Measurements from ENCODE around the gene SH3BP5L.
A peak's percentile ranks its signal among the peaks of the same experiment; 100 is the strongest.
"Not testable (repeated sequence)": the region's sequence is repeated elsewhere in the genome, so short reads cannot be mapped to it uniquely, and the experiment has no call there.

Gene SH3BP5L

GRCh38 chr1:248850536-248851251, 25.0 kb upstream of the SH3BP5L start:
- DNase-seq, result no peak

GRCh38 chr1:248850124-248850523, 24.4 kb upstream of the SH3BP5L start:
- DNase-seq, result no peak

GRCh38 chr1:248849637-248850036, 23.9 kb upstream of the SH3BP5L start:
- no peak for DNase-seq

GRCh38 chr1:248849152-248849551, 23.4 kb upstream of the SH3BP5L start:
- no peak for DNase-seq

GRCh38 chr1:248848602-248849001, 22.9 kb upstream of the SH3BP5L start:
- no peak for DNase-seq

GRCh38 chr1:248847956-248848561, 22.3 kb upstream of the SH3BP5L start:
- DNase-seq, result no peak

GRCh38 chr1:248847181-248847955, 21.7 kb upstream of the SH3BP5L start:
- DNase-seq, result no peak

- no peak for DNase-seq
Measured at GRCh38 chr1:248844526-248844925, 18.8 kb upstream of the SH3BP5L start.

- no peak for DNase-seq
Measured at GRCh38 chr1:248843687-248844086, 18.0 kb upstream of the SH3BP5L start.

GRCh38 chr1:248842781-248843331, 17.1 kb upstream of the SH3BP5L start:
- no peak for DNase-seq

GRCh38 chr1:248841702-248842395, 16.1 kb upstream of the SH3BP5L start:
- peak; percentile 41 for DNase-seq

- no peak for DNase-seq
Measured at GRCh38 chr1:248840946-248841345, 15.2 kb upstream of the SH3BP5L start.

- DNase-seq, result no peak
Measured at GRCh38 chr1:248839168-248839555, 13.4 kb upstream of the SH3BP5L start.

- DNase-seq, result peak; percentile 73
Measured at GRCh38 chr1:248838357-248839167, 12.8 kb upstream of the SH3BP5L start.

- DNase-seq, result peak; percentile 98
Measured at GRCh38 chr1:248837781-248838356, 12.2 kb upstream of the SH3BP5L start, which contains the start of gene ZNF672. ZNF672 (plus strand) TSS chr1:248838224; CDS start chr1:248847275, 9,051 bp downstream.

- no peak for DNase-seq
Measured at GRCh38 chr1:248837045-248837780, 11.5 kb upstream of the SH3BP5L start.

GRCh38 chr1:248834343-248834940, 8.7 kb upstream of the SH3BP5L start:
- no peak for DNase-seq

GRCh38 chr1:248831842-248832241, 6.1 kb upstream of the SH3BP5L start:
- no peak for DNase-seq

GRCh38 chr1:248830718-248831017, 5.0 kb upstream of the SH3BP5L start:
- DNase-seq, result not testable (repeated sequence)

GRCh38 chr1:248828845-248829244, 3.1 kb upstream of the SH3BP5L start:
- DNase-seq, result no peak

GRCh38 chr1:248825573-248825908, 174 bp downstream of the SH3BP5L start:
- DNase-seq, result no peak

Data from NCI-H1694 treated with DMSO at 0.1 percent for 48 hours (cell line).